ENCODE measurements around the gene HARS1. TPM values are rescaled to one million over a fixed set of nuclear protein-coding genes. Genes with fewer than 3 reads are reported as not detected.
"Not testable (repeated sequence)": the region's sequence is repeated elsewhere in the genome, so short reads cannot be mapped to it uniquely, and the experiment has no call there.

HARS1 gene
- total RNA-seq (2014; rRNA removed; shearing (Covaris generic)), result 70.2 and 70.8 TPM in 2 replicates

- peak; percentile 96 for DNase-seq (ENCODE audit: low spot score)
Observed at GRCh38 chr5:140690941-140691924, at the start of gene HARS1, which contains the start of gene HARS2. HARS1 (minus strand) TSS chr5:140691370; CDS start chr5:140691304, 66 bp downstream. HARS2 (plus strand) TSS chr5:140691455; CDS start chr5:140691649, 194 bp downstream.

GRCh38 chr5:140737486-140737885 is 46.3 kb upstream of the HARS1 start:
- no peak for DNase-seq (ENCODE audit: low spot score)

GRCh38 chr5:140734354-140734753 is 43.2 kb upstream of the HARS1 start:
- peak; percentile 36 for DNase-seq (ENCODE audit: low spot score)

GRCh38 chr5:140733098-140733497 is 41.9 kb upstream of the HARS1 start:
- no peak for DNase-seq (ENCODE audit: low spot score)

GRCh38 chr5:140725799-140726471 is 34.8 kb upstream of the HARS1 start:
- DNase-seq (ENCODE audit: low spot score), result peak; percentile 70

- not testable (repeated sequence) for DNase-seq (ENCODE audit: low spot score)
Observed at GRCh38 chr5:140721395-140721794, 30.2 kb upstream of the HARS1 start.

- not testable (repeated sequence) for DNase-seq (ENCODE audit: low spot score)
Observed at GRCh38 chr5:140720738-140721137, 29.6 kb upstream of the HARS1 start.

- no peak for DNase-seq (ENCODE audit: low spot score)
Observed at GRCh38 chr5:140718266-140718592, 27.1 kb upstream of the HARS1 start.

- not testable (repeated sequence) for DNase-seq (ENCODE audit: low spot score)
Observed at GRCh38 chr5:140716238-140716637, 25.1 kb upstream of the HARS1 start.

GRCh38 chr5:140713562-140714094 is 22.5 kb upstream of the HARS1 start:
- no peak for DNase-seq (ENCODE audit: low spot score)

- no peak for DNase-seq (ENCODE audit: low spot score)
Observed at GRCh38 chr5:140711794-140712193, 20.6 kb upstream of the HARS1 start.

GRCh38 chr5:140710899-140711552 is 19.9 kb upstream of the HARS1 start:
- DNase-seq (ENCODE audit: low spot score), result peak; percentile 99

- DNase-seq (ENCODE audit: low spot score), result not testable (repeated sequence)
Observed at GRCh38 chr5:140708787-140709186, 17.6 kb upstream of the HARS1 start.

GRCh38 chr5:140707812-140708211 is 16.6 kb upstream of the HARS1 start:
- DNase-seq (ENCODE audit: low spot score), result no peak

- peak; percentile 96 for DNase-seq (ENCODE audit: low spot score)
Observed at GRCh38 chr5:140700177-140701144, 9.3 kb upstream of the HARS1 start, which contains the start of gene ZMAT2. ZMAT2 (plus strand) TSS chr5:140700447; CDS start chr5:140700461, 14 bp downstream.

GRCh38 chr5:140696891-140697492 is 5.8 kb upstream of the HARS1 start:
- DNase-seq (ENCODE audit: low spot score), result no peak

- no peak for DNase-seq (ENCODE audit: low spot score)
Observed at GRCh38 chr5:140694276-140694675, 3.1 kb upstream of the HARS1 start.

GRCh38 chr5:140690376-140690932 is 716 bp downstream of the HARS1 start:
- DNase-seq (ENCODE audit: low spot score), result no peak

- DNase-seq (ENCODE audit: low spot score), result no peak
Observed at GRCh38 chr5:140678993-140679392, 12.2 kb downstream of the HARS1 start.

- no peak for DNase-seq (ENCODE audit: low spot score)
Observed at GRCh38 chr5:140677947-140678346, 13.2 kb downstream of the HARS1 start.
